Nephron progenitor cell (in vitro differentiated cells): Measurements from ENCODE around the gene PMPCA.

Experiments used
- DNase-seq: peaks from one replicate; pipeline ENCODE4 v3.0.0; 2021
- H3K27ac Mint-ChIP-seq: 2 replicates; pipeline ENCODE4 v1.8.0; 2021; ENCODE audit warnings: mild to moderate bottlenecking, moderate library complexity, mixed read lengths
- H3K27me3 Mint-ChIP-seq: 2 replicates; pipeline ENCODE4 v1.8.0; 2021; ENCODE audit warnings: mild to moderate bottlenecking, low read depth, mixed read lengths; ENCODE audit not compliant: poor library complexity
- H3K36me3 Mint-ChIP-seq: 2 replicates; pipeline ENCODE4 v1.8.0; 2021; ENCODE audit warnings: low read depth, mixed read lengths
- H3K4me1 Mint-ChIP-seq: 2 replicates; pipeline ENCODE4 v1.8.0; 2021; ENCODE audit warnings: mixed read lengths
- H3K4me3 Mint-ChIP-seq: 2 replicates; pipeline ENCODE4 v1.8.0; 2021; ENCODE audit warnings: mild to moderate bottlenecking, moderate library complexity, mixed read lengths
- H3K9me3 Mint-ChIP-seq: 2 replicates; pipeline ENCODE4 v1.8.0; 2021; ENCODE audit warnings: mild to moderate bottlenecking, moderate library complexity, mixed read lengths
- TF ChIP-seq, protein P1 (sequence below): fragments of 200-600 bp; sonication (generic); IDR thresholded peaks from 2 replicates; pipeline ENCODE4 v1.5.0; 2021; ENCODE audit warnings: antibody characterized with exemption

The PMPCA gene

GRCh38 chr9:136368190-136368589, 42.3 kb upstream of the PMPCA start:
- H3K27me3 Mint-ChIP-seq, result no peaks in the 10 kb centered on the region

GRCh38 chr9:136370037-136370436, 40.4 kb upstream of the PMPCA start:
- no peak overlapping the region for H3K27ac Mint-ChIP-seq
- no peaks in the 10 kb centered on the region for H3K36me3 Mint-ChIP-seq
- TF ChIP-seq, protein P1, sequence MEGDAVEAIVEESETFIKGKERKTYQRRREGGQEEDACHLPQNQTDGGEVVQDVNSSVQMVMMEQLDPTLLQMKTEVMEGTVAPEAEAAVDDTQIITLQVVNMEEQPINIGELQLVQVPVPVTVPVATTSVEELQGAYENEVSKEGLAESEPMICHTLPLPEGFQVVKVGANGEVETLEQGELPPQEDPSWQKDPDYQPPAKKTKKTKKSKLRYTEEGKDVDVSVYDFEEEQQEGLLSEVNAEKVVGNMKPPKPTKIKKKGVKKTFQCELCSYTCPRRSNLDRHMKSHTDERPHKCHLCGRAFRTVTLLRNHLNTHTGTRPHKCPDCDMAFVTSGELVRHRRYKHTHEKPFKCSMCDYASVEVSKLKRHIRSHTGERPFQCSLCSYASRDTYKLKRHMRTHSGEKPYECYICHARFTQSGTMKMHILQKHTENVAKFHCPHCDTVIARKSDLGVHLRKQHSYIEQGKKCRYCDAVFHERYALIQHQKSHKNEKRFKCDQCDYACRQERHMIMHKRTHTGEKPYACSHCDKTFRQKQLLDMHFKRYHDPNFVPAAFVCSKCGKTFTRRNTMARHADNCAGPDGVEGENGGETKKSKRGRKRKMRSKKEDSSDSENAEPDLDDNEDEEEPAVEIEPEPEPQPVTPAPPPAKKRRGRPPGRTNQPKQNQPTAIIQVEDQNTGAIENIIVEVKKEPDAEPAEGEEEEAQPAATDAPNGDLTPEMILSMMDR, result no peak

More at GRCh38 chr9:136368190-136368589, 42.3 kb upstream of the PMPCA start:
- DNase-seq, result no peak
- no peak overlapping the region for H3K27ac Mint-ChIP-seq
- H3K9me3 Mint-ChIP-seq, result no peaks in the 10 kb centered on the region
- H3K4me3 Mint-ChIP-seq, result no peak overlapping the region
- TF ChIP-seq, protein P1, result no peak
- H3K36me3 Mint-ChIP-seq, result no peaks in the 10 kb centered on the region
- H3K4me1 Mint-ChIP-seq, result peaks cover 20% of the 10 kb centered on the region

DNA sequence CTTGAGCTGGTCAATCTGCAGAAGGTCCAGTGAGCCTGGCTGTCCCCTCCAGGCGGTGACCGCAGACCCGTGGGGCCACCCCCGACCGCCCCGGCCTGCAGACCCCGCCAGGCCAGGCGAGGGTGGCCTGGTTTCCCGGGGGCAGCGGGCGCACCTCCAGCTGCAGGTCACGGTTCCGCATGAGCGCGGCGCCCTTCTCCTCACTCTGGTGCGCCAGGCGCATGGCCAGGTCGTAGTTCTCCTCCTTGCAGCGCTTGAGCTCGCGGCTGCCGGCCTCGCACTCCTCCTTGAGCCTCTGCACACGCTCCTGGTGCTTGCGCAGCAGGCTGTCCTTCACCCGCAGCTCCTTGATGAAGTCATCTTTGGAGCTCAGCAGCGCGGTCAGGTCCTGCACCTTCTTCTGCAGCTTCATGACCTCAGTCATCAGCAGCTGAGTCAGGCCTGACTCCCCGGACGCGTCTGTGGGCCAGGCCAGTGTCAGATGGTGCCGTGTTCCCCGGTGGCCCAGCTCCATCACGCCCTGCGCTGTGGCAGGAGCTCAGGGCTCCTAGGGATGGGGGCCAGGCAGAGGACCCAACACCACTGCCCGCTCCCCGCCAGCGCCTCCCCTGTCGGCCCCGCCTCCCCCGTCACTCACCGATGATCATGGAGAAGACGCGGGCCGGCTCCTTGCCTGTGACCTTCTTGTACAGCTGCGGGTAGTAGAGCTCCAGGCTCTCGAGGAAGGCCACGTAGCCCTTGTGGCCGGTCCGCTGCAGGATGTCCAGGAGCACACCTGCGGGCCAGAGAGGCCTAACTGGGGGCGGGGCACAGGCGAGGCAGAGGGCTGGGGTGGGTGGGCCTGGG, 39.5 kb upstream of the PMPCA start:
- peaks cover 31% of the 10 kb centered on the region for H3K4me1 Mint-ChIP-seq
- no peaks in the 10 kb centered on the region for H3K9me3 Mint-ChIP-seq
- H3K27me3 Mint-ChIP-seq, result peaks cover 2% of the 10 kb centered on the region
- peak overlapping the region; percentile 81 for H3K27ac Mint-ChIP-seq
- no peaks in the 10 kb centered on the region for H3K36me3 Mint-ChIP-seq
- TF ChIP-seq, protein P1, result no peak
- no peak for DNase-seq
- H3K4me3 Mint-ChIP-seq, result no peak overlapping the region

More at GRCh38 chr9:136370037-136370436, 40.4 kb upstream of the PMPCA start:
- no peak for DNase-seq
- Mint-ChIP-seq H3K4me1 (peaks cover 31% of the 10 kb centered on the region), H3K27me3 (peaks cover 2% of the 10 kb centered on the region), H3K9me3 (no peaks in the 10 kb centered on the region), H3K4me3 (no peak overlapping the region)

DNA sequence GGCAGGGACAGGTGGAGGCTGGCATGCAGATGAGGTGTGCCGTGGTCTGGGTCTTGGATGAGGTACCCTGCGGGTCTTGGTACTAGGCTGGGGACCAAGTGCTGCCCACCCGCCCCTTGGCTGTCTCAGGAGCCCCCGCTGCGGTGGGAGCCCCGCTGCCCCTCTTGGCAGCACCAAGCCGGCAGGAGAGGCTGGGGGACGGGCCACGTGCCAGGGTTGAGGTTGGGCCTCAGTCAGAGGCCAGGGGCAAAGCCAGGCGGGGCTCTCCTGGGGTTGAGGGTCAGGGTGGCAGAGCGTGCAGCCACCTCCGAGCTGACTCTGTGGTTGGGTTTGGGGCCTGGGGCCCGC, 39.0 kb upstream of the PMPCA start:
- Mint-ChIP-seq H3K27me3 (peaks cover 2% of the 10 kb centered on the region), H3K36me3 (no peaks in the 10 kb centered on the region), H3K4me3 (no peak overlapping the region), H3K27ac (no peak overlapping the region), H3K4me1 (peaks cover 31% of the 10 kb centered on the region), H3K9me3 (no peaks in the 10 kb centered on the region)
- DNase-seq, result no peak
- TF ChIP-seq, protein P1, result no peak

GRCh38 chr9:136372006-136372405, 38.5 kb upstream of the PMPCA start:
- H3K27ac Mint-ChIP-seq, result no peak overlapping the region
- H3K4me1 Mint-ChIP-seq, result peaks cover 31% of the 10 kb centered on the region
- no peaks in the 10 kb centered on the region for H3K36me3 Mint-ChIP-seq
- DNase-seq, result no peak
- TF ChIP-seq, protein P1, result no peak
- no peaks in the 10 kb centered on the region for H3K9me3 Mint-ChIP-seq
- no peak overlapping the region for H3K4me3 Mint-ChIP-seq
- H3K27me3 Mint-ChIP-seq, result peaks cover 2% of the 10 kb centered on the region
